NCI-H1694 (cell line): ENCODE data around the gene QSOX2.

Experiments used
- DNase-seq: peaks from one replicate; lab custom pipeline; 2025; lab: John Stamatoyannopoulos, UW

Gene QSOX2

GRCh38 chr9:136264441-136265405, 19.1 kb upstream of the QSOX2 start:
- no peak for DNase-seq

GRCh38 chr9:136264031-136264430, 18.4 kb upstream of the QSOX2 start:
- peak; percentile 21 for DNase-seq

GRCh38 chr9:136262671-136263178, 17.1 kb upstream of the QSOX2 start:
- DNase-seq = no peak

DNA sequence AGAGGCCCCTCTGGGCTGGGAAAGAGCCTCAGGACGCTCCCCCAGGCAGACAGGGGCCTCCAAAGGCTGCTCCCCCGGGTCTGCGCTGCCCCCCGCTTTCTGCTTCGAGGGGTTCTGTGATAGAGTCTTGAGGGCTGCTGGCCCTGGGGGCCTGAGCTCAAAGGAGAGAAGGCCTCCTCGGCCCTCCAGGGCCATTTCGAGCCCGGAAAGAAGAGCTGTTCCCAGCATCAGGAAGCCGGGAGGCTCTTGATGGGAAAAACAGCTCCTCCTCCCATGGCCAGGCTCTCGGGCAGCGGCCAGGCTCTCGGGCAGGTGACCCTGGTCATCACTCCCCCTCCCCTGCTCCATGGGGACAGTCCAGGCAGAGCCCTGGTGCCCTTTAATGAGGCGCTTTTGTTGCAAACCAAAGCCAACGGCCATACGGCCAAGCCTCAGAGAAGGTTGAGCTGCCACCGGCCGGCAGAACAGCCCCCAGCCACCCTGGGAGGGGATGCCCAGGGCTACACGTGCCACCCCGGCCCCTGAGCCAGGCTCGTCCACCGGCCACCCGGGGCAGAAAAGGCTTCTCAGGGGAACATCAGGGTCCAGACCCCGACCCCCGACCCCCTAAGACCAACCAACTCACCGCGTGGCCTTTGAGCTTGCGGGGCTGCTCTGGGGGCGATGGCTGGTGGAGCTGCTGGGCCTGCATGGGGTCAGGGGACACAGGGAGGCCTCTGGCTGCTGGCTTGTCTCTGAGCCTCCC, 16.2 kb upstream of the QSOX2 start:
- DNase-seq = no peak

- DNase-seq = no peak
Observed at GRCh38 chr9:136260936-136261472, 15.4 kb upstream of the QSOX2 start.

- no peak for DNase-seq
Observed at GRCh38 chr9:136260521-136260920, 14.9 kb upstream of the QSOX2 start.

DNA sequence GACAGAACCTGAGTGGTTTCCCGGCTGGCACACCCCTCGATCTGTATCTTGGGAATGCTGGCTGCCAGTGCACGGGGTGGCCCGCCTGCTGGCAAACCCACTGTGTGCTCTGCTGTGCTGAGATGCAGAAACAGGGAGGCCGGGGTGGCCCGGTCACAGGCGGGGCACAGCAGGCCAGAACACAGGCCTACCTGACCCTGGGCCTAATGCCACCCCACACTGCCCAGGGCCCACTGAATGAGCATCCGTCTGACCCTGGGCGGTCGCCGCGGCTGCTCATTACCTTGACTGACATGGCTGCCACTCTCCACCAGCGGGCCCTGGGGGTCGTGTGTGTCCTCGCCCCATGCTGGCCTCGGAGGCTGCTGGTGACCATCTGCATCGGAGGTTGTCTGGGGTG, 14.2 kb upstream of the QSOX2 start:
- no peak for DNase-seq

DNA sequence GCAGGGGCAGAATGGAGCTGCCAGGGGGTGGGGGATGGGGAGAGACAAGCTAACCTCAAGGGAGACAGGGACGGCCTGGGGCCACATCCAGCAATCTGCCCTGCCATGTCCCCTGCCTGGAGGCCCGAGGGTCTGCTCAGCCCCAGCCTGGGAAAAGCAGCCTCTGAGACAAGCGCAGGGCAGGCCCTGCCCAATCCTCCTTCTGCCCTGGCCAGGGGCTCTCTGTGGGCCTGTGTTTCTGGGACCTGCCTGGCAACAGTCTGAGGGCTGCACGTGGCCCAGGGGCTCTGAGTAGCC, 13.9 kb upstream of the QSOX2 start:
- DNase-seq = no peak

DNA sequence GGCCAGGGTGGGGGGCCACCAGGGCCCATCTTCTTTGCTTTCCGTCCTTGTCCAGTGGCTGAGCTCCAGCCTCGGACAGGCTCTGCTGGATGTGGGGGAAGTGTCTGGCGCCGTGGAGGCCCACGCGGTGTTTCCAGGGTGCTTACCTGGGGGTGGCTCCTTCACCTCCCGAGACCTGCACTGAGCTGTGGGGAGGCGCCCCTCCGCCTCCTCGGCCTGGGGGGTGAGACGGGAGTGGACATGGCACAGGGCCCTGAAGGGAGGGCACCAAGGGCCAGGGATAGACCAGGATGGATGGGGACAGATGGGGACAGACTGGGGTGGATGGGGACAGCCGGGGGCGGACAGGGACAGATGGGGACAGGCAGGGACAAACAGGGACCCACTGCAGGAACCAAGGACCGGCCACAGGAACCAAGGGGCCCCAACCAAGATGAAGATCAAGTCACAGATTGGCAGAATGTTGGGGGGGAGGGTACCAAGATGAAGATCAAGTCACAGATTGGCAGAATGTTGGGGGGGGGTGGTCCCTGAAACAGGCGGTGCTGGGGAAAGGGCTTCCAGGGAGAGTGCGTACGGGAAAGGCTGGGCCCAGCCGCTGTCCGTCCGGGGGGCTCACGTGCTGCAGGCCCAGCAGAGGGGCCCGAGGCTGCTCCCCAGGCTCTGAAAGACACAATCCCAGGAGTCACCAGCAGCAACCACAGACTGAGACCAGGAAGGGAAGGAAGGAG, 13.3 kb upstream of the QSOX2 start:
- DNase-seq = no peak

- DNase-seq = no peak
Observed at GRCh38 chr9:136258299-136258625, 12.7 kb upstream of the QSOX2 start.

DNA sequence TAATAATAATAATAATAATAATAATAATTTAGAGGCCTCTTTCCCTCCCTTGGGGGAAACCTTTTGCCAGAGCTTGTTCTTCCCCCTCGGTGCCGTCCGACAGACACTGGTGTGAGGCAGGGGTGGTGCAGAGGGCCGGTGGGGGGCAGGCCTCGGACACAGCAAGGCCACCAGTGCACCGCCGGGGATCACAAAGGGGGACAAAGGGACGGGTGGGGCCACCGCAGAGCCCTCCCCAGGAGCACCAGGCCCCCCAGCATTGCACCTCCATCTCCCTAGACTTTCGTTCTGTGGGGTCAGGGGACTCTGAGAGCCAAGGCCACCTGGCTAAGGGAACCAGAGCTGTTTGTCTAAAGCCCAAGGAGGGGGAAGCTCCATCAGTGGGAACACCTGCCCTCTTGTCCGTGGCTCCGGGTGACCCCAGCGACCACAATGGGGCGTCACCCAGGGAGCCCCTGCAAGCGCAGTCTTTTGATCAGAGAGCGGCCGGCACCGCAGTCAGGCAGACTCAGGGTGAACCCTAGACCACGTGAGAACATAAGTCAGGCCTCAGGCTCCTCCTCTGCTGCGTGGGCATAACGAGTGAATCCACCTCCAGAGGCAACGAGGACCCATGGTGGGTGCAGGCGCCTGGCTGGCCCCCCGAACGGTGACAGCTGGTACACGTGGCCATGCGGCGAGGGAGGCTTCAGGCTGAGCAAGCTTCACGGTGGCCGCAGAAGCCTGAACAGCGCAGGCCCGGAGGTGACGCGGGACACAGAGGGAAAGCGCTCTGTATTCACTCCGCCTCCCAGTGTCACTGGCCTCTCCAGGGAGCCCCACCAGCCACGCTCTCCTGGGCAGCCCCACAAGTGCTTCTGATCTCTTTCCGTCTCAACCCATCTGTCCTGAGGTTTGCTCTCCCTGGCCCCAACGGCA, 12.0 kb upstream of the QSOX2 start:
- no peak for DNase-seq

- DNase-seq = no peak
Observed at GRCh38 chr9:136255896-136256890, 10.6 kb upstream of the QSOX2 start.

DNA sequence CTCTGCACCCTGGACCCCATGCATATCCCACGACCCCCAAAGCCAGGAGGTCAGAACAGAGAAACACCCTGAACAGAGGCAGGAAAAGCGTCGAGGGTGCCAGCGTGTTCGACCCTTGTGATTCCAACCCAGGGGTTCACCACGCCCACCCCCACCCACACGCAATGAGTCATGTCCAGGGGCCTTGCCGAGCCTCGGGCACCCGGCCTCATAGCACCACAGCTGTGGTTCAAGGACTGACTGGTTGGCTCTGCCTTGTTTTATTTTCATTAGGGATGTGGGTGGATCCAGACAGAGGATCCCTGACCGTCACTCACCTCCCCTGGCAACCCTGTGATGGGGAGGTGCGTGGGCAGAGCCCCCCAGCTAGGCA, 9.5 kb upstream of the QSOX2 start:
- no peak for DNase-seq

- no peak for DNase-seq
Observed at GRCh38 chr9:136254381-136255165, 9.0 kb upstream of the QSOX2 start.

- no peak for DNase-seq
Observed at GRCh38 chr9:136253246-136254130, 7.9 kb upstream of the QSOX2 start.

- no peak for DNase-seq
Observed at GRCh38 chr9:136252846-136253245, 7.2 kb upstream of the QSOX2 start.

DNA sequence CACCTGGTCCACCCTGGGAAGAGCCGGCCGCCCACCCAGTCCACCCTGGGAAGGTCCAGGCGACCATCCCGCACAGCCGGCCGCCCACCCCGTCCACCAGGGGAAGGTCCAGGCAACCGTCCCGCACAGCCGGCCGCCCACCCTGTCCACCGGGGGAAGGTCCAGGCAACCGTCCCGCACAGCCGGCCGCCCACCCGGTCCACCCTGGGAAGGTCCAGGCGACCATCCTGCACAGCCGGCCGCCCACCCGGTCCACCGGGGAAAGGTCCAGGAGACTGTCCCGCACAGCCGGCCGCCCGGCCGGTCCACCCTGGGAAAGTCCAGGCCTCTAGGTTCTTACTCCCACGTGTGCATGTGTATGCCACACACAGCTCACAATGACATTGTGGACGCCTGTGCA, 6.7 kb upstream of the QSOX2 start:
- no peak for DNase-seq
